Keratinocyte (primary cell): ENCODE data around the gene CBL. TPM values are rescaled to one million over a fixed set of nuclear protein-coding genes. Genes with fewer than 3 reads are reported as not detected.

Experiments
- DNase-seq: peaks from one replicate; pipeline ENCODE4 v3.0.0-alpha.2; 2011; ENCODE audit warnings: low read depth, missing footprints, low spot score
- FAIRE-seq: peaks from 2 replicates; lab custom pipeline; 2011; peaks lifted over from hg19 to GRCh38; lab: Jason Lieb, UNC
- H2AFZ ChIP-seq: 2 replicates; pipeline ENCODE4 v1.6.0; 2012; ENCODE audit warnings: low read length, control low read depth, inconsistent platforms; ENCODE audit not compliant: control insufficient read depth
- H3K27ac ChIP-seq: 2 replicates; pipeline ENCODE4 v1.5.1; 2011; ENCODE audit warnings: low read length; ENCODE audit not compliant: control insufficient read depth, insufficient read depth
- H3K27me3 ChIP-seq: 3 replicates; pipeline ENCODE4 v1.6.0; 2011; ENCODE audit warnings: low read length; ENCODE audit not compliant: control insufficient read depth, insufficient read depth; ENCODE audit errors: extremely low read depth
- H3K36me3 ChIP-seq, 2 experiments: 2 replicates in 1 of 2; 3 replicates in 1 of 2; pipeline ENCODE4 v1.5.1; 2011; ENCODE audit warnings: low read length in 2 of 2, mild to moderate bottlenecking in 1 of 2; ENCODE audit not compliant: control insufficient read depth in 2 of 2, insufficient read depth in 2 of 2; ENCODE audit errors: extremely low read depth in 1 of 2
- H3K4me1 ChIP-seq: 3 replicates; pipeline ENCODE4 v1.5.1; 2011; ENCODE audit warnings: low read length; ENCODE audit not compliant: control insufficient read depth, insufficient read depth; ENCODE audit errors: extremely low read depth
- H3K4me2 ChIP-seq: 3 replicates; pipeline ENCODE4 v1.6.0; 2011; ENCODE audit warnings: low read depth, low read length; ENCODE audit not compliant: control insufficient read depth, insufficient read depth; ENCODE audit errors: extremely low read depth
- H3K4me3 ChIP-seq, 3 experiments: fragments of 200-600 bp in 1 of 3; sonication (generic) in 1 of 3; 2 replicates in 2 of 3; 3 replicates in 1 of 3; pipeline ENCODE4 v1.5.1; 2011 to 2016; ENCODE audit warnings: low read length in 3 of 3, mild to moderate bottlenecking in 3 of 3, control low read depth in 2 of 3, inconsistent platforms in 1 of 3, low read depth in 1 of 3, mixed read lengths in 1 of 3, mixed run types in 1 of 3, moderate library complexity in 1 of 3; ENCODE audit not compliant: control insufficient read depth in 2 of 3, insufficient read depth in 2 of 3; ENCODE audit errors: extremely low read depth in 1 of 3
- H3K79me2 ChIP-seq: 2 replicates; pipeline ENCODE4 v1.6.0; 2012; ENCODE audit warnings: low read length; ENCODE audit not compliant: control insufficient read depth, insufficient read depth
- H3K9ac ChIP-seq: 3 replicates; pipeline ENCODE4 v1.6.0; 2011; ENCODE audit warnings: low read length; ENCODE audit not compliant: control insufficient read depth, insufficient read depth; ENCODE audit errors: extremely low read depth
- H3K9me1 ChIP-seq: 3 replicates; pipeline ENCODE4 v1.6.0; 2011; ENCODE audit warnings: low read length; ENCODE audit not compliant: control insufficient read depth, insufficient read depth; ENCODE audit errors: extremely low read depth
- H3K9me3 ChIP-seq: 2 replicates; pipeline ENCODE4 v1.5.1; 2012; ENCODE audit warnings: low read depth, low read length; ENCODE audit not compliant: control insufficient read depth
- H4K20me1 ChIP-seq: 3 replicates; pipeline ENCODE4 v1.6.0; 2011; ENCODE audit warnings: low read length; ENCODE audit not compliant: control insufficient read depth, insufficient read depth; ENCODE audit errors: extremely low read depth
- CTCF ChIP-seq, 3 experiments: IDR thresholded peaks in 1 of 3; conservative IDR thresholded peaks in 1 of 3; optimal IDR thresholded peaks in 1 of 3; 2 replicates in 2 of 3; 3 replicates in 1 of 3; pipeline versions ENCODE3 to v1.5.1; 2011; ENCODE audit warnings: low read length in 3 of 3, mild to moderate bottlenecking in 3 of 3, moderate library complexity in 2 of 3, control low read depth in 1 of 3, inconsistent platforms in 1 of 3; ENCODE audit not compliant: insufficient read depth in 2 of 3; ENCODE audit errors: extremely low read depth in 1 of 3
- EZH2 ChIP-seq: IDR thresholded peaks from one replicate; pipeline ENCODE4 v1.6.1; 2012; ENCODE audit warnings: inconsistent platforms, mild to moderate bottlenecking, low read length, moderate library complexity
- dilution Hi-C: fragments of 300-500 bp; cut with MboI; formaldehyde crosslinking; loops from one replicate; pipeline ENCODE4 v1.7.0; 2020; ENCODE audit warnings: low sequenced_read_pairs; ENCODE audit not compliant: extremely low pct_ligation_motif_present
- polyA plus RNA-seq, 5 experiments: library from polyadenylated mRNA; depleted of rRNA in 3 of 5; stranded (reverse) in 3 of 5; stranded (forward) in 1 of 5; unstranded in 1 of 5; fragments of >200 nt; gene quantifications; 1 replicate in 1 of 5; 2 replicates in 3 of 5; 3 replicates in 1 of 5; pipeline versions ENCODE4 v1.2.1 to v1.2.3, GENCODE V29; 2011 to 2012; ENCODE audit warnings: missing spikeins in 2 of 5, low read depth in 1 of 5, low replicate concordance in 1 of 5

Gene CBL
- polyA plus RNA-seq, 1 donor (not counting 4 experiments of a cell fraction or from before 2014, with no cell fraction given): 14.1 TPM

- Histone ChIP-seq H3K9ac (no peak overlapping the region), H2AFZ (no peak overlapping the region), H3K27ac (no peak overlapping the region), H3K36me3 (peaks cover 0 to 6% of the 10 kb centered on the region in 2 experiments), H3K4me1 (no peaks in the 10 kb centered on the region), H3K79me2 (peaks cover 26% of the 10 kb centered on the region), H3K9me1 (no peaks in the 10 kb centered on the region), H3K4me2 (no peak overlapping the region), H3K4me3 (no peak overlapping the region), H3K27me3 (no peaks in the 10 kb centered on the region), H4K20me1 (no peaks in the 10 kb centered on the region), H3K9me3 (no peaks in the 10 kb centered on the region)
- no peak for TF ChIP-seq CTCF (optimal IDR thresholded peaks at IDR 0.05 in 1 of 3, IDR thresholded peaks at IDR 0.05 in 1 of 3, conservative IDR thresholded peaks at IDR 0.05 in 1 of 3; ENCODE audit: extremely low read depth in 1 of 3, insufficient read depth in 2 of 3, low read length in 3 of 3)
- no peak for TF ChIP-seq EZH2
- dilution Hi-C loops: no loop called here
- DNase-seq (no peak), FAIRE-seq (no peak)
These were observed 43.5 kb downstream of the CBL start for GRCh38 chr11:119249671-119250010.

- Histone ChIP-seq H2AFZ (no peak overlapping the region), H3K9me1 (peaks cover 3% of the 10 kb centered on the region), H3K27me3 (no peaks in the 10 kb centered on the region), H3K4me3 (no peak overlapping the region), H3K4me2 (no peak overlapping the region), H3K27ac (no peak overlapping the region), H3K36me3 (peaks cover 4 to 5% of the 10 kb centered on the region in 2 experiments), H3K9ac (no peak overlapping the region), H3K4me1 (no peaks in the 10 kb centered on the region), H3K9me3 (no peaks in the 10 kb centered on the region), H4K20me1 (no peaks in the 10 kb centered on the region), H3K79me2 (peaks cover 34% of the 10 kb centered on the region)
- no peak for FAIRE-seq
- dilution Hi-C loops: no loop called here
- DNase-seq: no peak
- TF ChIP-seq EZH2 (no peak), CTCF (optimal IDR thresholded peaks at IDR 0.05 in 1 of 3, IDR thresholded peaks at IDR 0.05 in 1 of 3, conservative IDR thresholded peaks at IDR 0.05 in 1 of 3; ENCODE audit: extremely low read depth in 1 of 3, insufficient read depth in 2 of 3, low read length in 3 of 3) (no peak)
These were observed 45.0 kb downstream of the CBL start for GRCh38 chr11:119251114-119251513.
